CD4-positive, alpha-beta T cell (primary cell): Measurements from ENCODE around the gene UGGT1. TPM values are rescaled to one million over a fixed set of nuclear protein-coding genes. Genes with fewer than 3 reads are reported as not detected.

Experiments used
- ATAC-seq: fragments of 200-7000 bp; cut with Tn5 transposase; one replicate; pipeline ENCODE4 v1.10.0; 2022; ENCODE audit warnings: mild to moderate bottlenecking; ENCODE audit not compliant: poor library complexity
- CTCF ChIA-PET: fragments of 350-600 bp; sonication (Branson Sonifier 250); formaldehyde crosslinking; loops from one replicate; lab custom pipeline; 2021; ENCODE audit warnings: antibody characterized with exemption, inconsistent platforms; lab: Charles Lee
- POLR2A ChIA-PET: fragments of 350-600 bp; sonication (Branson Sonifier 250); formaldehyde crosslinking; loops from one replicate; lab custom pipeline; 2021; ENCODE audit warnings: antibody characterized with exemption, inconsistent platforms; lab: Charles Lee
- DNase-seq, 14 experiments: peaks; one replicate each; pipeline ENCODE4 v3.0.0-alpha.2; 2013 to 2020; ENCODE audit warnings: mixed read lengths in 2 of 14
- H3K27ac ChIP-seq, 2 donors: one replicate each; pipeline versions ENCODE4 v1.5.1 to v1.7.0; 2013; ENCODE audit warnings: low read length in 2 of 2, low read depth in 1 of 2, mild to moderate bottlenecking in 1 of 2
- H3K27me3 ChIP-seq, 2 experiments: 1 replicate in 1 of 2; 2 replicates in 1 of 2; pipeline versions ENCODE4 v1.6.1 to v1.7.0; 2013; ENCODE audit warnings: low read length in 2 of 2, control low read depth in 1 of 2, mild to moderate bottlenecking in 1 of 2, moderate library complexity in 1 of 2; ENCODE audit not compliant: insufficient read depth in 2 of 2, control insufficient read depth in 1 of 2
- H3K36me3 ChIP-seq: one replicate; pipeline ENCODE4 v1.6.1; 2013; ENCODE audit warnings: low read length, control low read depth; ENCODE audit not compliant: insufficient read depth
- H3K4me1 ChIP-seq: one replicate; pipeline ENCODE4 v1.6.1; 2013; ENCODE audit warnings: low read length, control low read depth; ENCODE audit not compliant: insufficient read depth
- H3K4me3 ChIP-seq: one replicate; pipeline ENCODE4 v1.5.1; 2013; ENCODE audit warnings: mild to moderate bottlenecking, low read length, moderate library complexity
- H3K9me3 ChIP-seq, 2 experiments: 1 replicate in 1 of 2; 2 replicates in 1 of 2; pipeline versions ENCODE4 v1.6.1 to v1.7.0; 2013; ENCODE audit warnings: low read length in 2 of 2, mild to moderate bottlenecking in 2 of 2, control low read depth in 1 of 2, moderate library complexity in 1 of 2; ENCODE audit not compliant: control insufficient read depth in 1 of 2, insufficient read depth in 1 of 2
- H3K27ac Mint-ChIP-seq: one replicate; pipeline ENCODE4 v1.8.0; 2020; ENCODE audit warnings: mixed read lengths
- H3K27me3 Mint-ChIP-seq: one replicate; pipeline ENCODE4 v1.8.0; 2021; ENCODE audit warnings: mixed read lengths
- H3K36me3 Mint-ChIP-seq: one replicate; pipeline ENCODE4 v1.8.0; 2021; ENCODE audit warnings: low read depth, mixed read lengths
- H3K4me1 Mint-ChIP-seq: one replicate; pipeline ENCODE4 v1.8.0; 2021; ENCODE audit warnings: low read depth, mixed read lengths
- H3K4me3 Mint-ChIP-seq: one replicate; pipeline ENCODE4 v1.8.0; 2020; ENCODE audit warnings: mild to moderate bottlenecking, mixed read lengths
- H3K9me3 Mint-ChIP-seq: one replicate; pipeline ENCODE4 v1.8.0; 2020; ENCODE audit warnings: mixed read lengths
- CTCF ChIP-seq: fragments of 200-600 bp; IDR thresholded peaks from one replicate; pipeline ENCODE4 v1.8.0; 2022; ENCODE audit warnings: antibody characterized with exemption, mild to moderate bottlenecking
- intact Hi-C, 2 experiments: fragments of 100-400 bp; cut with DNase I in 1 of 2; cut with micrococcal nuclease in 1 of 2; formaldehyde crosslinking; loops; one replicate each; pipeline versions ENCODE4 v1.15.1 to v1.9.0; 2023 to 2025; cut with DNase I, micrococcal nuclease
- total RNA-seq, 174 experiments: library from RNA in 2 of 174; stranded (reverse) in 2 of 174; gene quantifications; one replicate each; pipeline ENCODE4 v1.2.3 and lab custom pipeline; 2021 to 2026

The UGGT1 gene
- total RNA-seq, 2 experiments from 2014 or later: 23.5 to 28.4 TPM

- H3K27me3 Mint-ChIP-seq: no peaks in the 10 kb centered on the region
- intact Hi-C loops: no loop called here
- H3K4me3 Mint-ChIP-seq: no peak overlapping the region
- no peak overlapping the region for H3K27ac ChIP-seq
- DNase-seq: no peak
- H3K36me3 Mint-ChIP-seq: no peaks in the 10 kb centered on the region
- no peak for ATAC-seq
- no peak overlapping the region for H3K4me3 ChIP-seq
- POLR2A ChIA-PET: no interaction called here
- H3K4me1 Mint-ChIP-seq: no peaks in the 10 kb centered on the region
- CTCF ChIA-PET: no interaction called here
- no peak overlapping the region for H3K27ac Mint-ChIP-seq
- no peaks in the 10 kb centered on the region for H3K27me3 ChIP-seq
- H3K9me3 Mint-ChIP-seq: no peaks in the 10 kb centered on the region
- TF ChIP-seq CTCF: no peak
- no peaks in the 10 kb centered on the region for H3K36me3 ChIP-seq
- no peaks in the 10 kb centered on the region for H3K9me3 ChIP-seq
- H3K4me1 ChIP-seq: peaks cover 7% of the 10 kb centered on the region
Measured at GRCh38 chr2:128237911-128238697, 147.1 kb downstream of the UGGT1 start.

- H3K4me1 ChIP-seq: no peaks in the 10 kb centered on the region
- H3K4me3 ChIP-seq: no peak overlapping the region
- ChIA-PET POLR2A (no interaction called here), CTCF (no interaction called here)
- no peak overlapping the region for H3K4me3 Mint-ChIP-seq
- ATAC-seq (no peak), DNase-seq (no peak)
- no peaks in the 10 kb centered on the region for H3K27me3 Mint-ChIP-seq
- no peaks in the 10 kb centered on the region for H3K9me3 ChIP-seq
- H3K27me3 ChIP-seq: no peaks in the 10 kb centered on the region
- intact Hi-C loops: no loop called here
- H3K36me3 Mint-ChIP-seq: no peaks in the 10 kb centered on the region
- no peak overlapping the region for H3K27ac Mint-ChIP-seq
- H3K27ac ChIP-seq: no peak overlapping the region
- peaks cover 16% of the 10 kb centered on the region for H3K4me1 Mint-ChIP-seq
- TF ChIP-seq CTCF: no peak
- H3K9me3 Mint-ChIP-seq: no peaks in the 10 kb centered on the region
- H3K36me3 ChIP-seq: no peaks in the 10 kb centered on the region
Measured at GRCh38 chr2:128241896-128242295, 150.9 kb downstream of the UGGT1 start.

Other genes starting within 250 kb of the UGGT1 start
- 10 to 100 TPM; 30.5 to 32.9 TPM for gene POLR2D, start 233.0 kb upstream of the UGGT1 start, total RNA-seq
- gene AMMECR1L, start 205.2 kb upstream of the UGGT1 start, total RNA-seq: 10 to 100 TPM in 1 of 2 experiments, 1 to 10 TPM in 1; 9.6 to 10.1 TPM
- gene SAP130, start 63.1 kb upstream of the UGGT1 start, total RNA-seq: 10 to 100 TPM; 19.2 to 21.0 TPM
- 1 to 10 TPM; 7.1 to 8.7 TPM for gene HS6ST1, start 227.7 kb downstream of the UGGT1 start, total RNA-seq